C4-2B (cell line): ENCODE measurements around the gene PRKAB1.

Source experiments
- H3K27ac ChIP-seq: fragments of 450-650 bp; 2 replicates; pipeline ENCODE4 v1.5.1; 2017
- ZFX ChIP-seq: fragments of 450-650 bp; IDR thresholded peaks from 2 replicates; pipeline ENCODE4 v1.6.1; 2017
- TF ChIP-seq, protein P1 (sequence below): fragments of 450-650 bp; conservative IDR thresholded peaks from 2 replicates; pipeline ENCODE4 v1.5.1; 2017; ENCODE audit warnings: mild to moderate bottlenecking

Gene PRKAB1

DNA sequence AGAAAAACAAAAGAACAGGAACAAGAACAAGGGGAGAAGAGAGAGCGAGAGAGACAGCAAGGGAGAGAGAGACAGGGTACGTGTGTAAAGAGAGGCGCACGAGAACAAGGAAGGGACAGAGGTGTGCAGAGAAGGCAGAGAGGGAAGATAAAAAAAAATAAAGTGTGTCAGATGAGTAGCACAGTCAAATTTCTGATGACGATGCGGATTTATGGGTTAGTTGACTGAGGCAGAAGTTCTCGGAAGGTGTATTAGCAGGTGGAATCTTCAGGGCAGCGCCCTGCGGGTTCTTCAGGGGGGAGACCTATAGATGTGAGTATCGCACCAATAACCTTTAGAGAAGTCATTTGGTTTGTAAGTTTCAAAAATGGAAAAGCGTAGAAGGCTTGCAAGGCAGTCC, 44.8 kb downstream of the PRKAB1 start:
- no peak for TF ChIP-seq ZFX
- TF ChIP-seq, protein P1, sequence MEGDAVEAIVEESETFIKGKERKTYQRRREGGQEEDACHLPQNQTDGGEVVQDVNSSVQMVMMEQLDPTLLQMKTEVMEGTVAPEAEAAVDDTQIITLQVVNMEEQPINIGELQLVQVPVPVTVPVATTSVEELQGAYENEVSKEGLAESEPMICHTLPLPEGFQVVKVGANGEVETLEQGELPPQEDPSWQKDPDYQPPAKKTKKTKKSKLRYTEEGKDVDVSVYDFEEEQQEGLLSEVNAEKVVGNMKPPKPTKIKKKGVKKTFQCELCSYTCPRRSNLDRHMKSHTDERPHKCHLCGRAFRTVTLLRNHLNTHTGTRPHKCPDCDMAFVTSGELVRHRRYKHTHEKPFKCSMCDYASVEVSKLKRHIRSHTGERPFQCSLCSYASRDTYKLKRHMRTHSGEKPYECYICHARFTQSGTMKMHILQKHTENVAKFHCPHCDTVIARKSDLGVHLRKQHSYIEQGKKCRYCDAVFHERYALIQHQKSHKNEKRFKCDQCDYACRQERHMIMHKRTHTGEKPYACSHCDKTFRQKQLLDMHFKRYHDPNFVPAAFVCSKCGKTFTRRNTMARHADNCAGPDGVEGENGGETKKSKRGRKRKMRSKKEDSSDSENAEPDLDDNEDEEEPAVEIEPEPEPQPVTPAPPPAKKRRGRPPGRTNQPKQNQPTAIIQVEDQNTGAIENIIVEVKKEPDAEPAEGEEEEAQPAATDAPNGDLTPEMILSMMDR: no peak

DNA sequence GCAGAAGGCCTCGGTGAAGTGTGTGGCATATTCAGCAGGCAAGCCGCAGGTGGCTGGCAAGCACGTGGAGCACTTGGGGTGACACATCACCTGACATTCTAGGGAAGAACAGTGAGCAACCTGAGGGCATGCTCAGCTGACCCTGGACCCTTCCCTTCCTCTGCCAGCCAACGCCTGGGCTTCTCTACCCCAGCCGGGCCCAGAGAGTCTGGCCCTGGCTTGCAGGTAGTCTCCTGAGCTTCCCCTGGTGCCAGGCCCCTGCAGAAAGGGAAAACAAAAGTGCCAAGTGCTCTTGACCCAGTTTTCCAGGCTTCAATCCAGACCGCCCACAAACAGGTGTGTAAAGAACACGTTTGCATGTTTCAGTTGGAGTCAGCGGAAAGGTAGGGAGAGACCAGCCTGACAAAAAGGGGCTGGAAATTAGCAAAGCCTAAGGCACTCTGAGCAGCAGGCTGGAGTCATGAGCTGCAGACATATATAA, 45.7 kb downstream of the PRKAB1 start:
- TF ChIP-seq ZFX: no peak
- TF ChIP-seq, protein P1: no peak
- H3K27ac ChIP-seq: no peak overlapping the region

More for the DNA sequence above, 44.8 kb downstream of the PRKAB1 start:
- no peak overlapping the region for H3K27ac ChIP-seq

DNA sequence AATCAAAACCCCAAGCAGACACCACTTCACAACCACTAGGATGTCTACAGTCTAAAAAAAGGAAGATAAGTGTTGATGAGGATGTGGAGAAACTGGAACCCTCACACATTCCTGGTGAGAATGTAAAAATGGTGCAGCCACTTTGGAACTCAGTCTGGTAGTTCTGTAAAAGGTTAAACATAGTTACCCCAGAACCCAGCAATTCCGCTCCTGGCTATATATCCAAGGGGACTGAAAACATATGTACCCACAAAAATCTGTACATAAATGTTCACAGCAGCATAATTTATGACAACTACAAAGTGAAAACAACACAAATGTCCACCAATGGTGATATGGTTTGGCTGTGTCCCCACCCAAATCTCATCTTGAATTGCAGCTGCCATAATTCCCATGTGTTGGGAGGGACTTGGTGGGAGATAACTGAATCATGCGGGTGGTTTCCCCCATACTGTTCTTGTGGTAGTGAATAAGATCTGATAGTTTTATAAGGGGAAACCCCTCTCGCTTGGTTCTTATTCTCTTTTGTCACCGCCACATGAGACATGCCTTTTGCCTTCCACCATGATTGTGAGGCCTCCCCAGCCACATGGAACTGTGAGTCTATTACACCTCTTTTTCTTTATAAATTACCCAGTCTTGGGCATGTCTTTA, 46.8 kb downstream of the PRKAB1 start:
- H3K27ac ChIP-seq: no peak overlapping the region
- TF ChIP-seq ZFX: no peak
- TF ChIP-seq, protein P1: no peak

DNA sequence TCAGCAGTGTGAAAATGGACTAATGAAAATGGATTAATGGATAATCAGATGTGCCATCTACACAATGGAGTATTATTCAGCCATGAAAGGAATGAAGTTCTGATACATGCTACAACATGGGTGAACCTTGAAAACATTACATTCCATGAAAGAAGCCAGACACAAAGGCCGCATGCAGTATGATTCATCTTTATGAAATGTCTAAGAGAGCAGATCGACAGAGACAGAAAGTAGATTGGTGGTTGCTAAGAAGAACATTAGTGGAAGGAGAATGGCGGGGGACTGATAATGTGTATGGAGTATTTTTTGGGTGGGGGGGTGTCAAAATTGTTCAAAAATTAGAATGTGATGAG, 47.3 kb downstream of the PRKAB1 start:
- TF ChIP-seq ZFX: no peak
- TF ChIP-seq, protein P1: no peak
- H3K27ac ChIP-seq: no peak overlapping the region

DNA sequence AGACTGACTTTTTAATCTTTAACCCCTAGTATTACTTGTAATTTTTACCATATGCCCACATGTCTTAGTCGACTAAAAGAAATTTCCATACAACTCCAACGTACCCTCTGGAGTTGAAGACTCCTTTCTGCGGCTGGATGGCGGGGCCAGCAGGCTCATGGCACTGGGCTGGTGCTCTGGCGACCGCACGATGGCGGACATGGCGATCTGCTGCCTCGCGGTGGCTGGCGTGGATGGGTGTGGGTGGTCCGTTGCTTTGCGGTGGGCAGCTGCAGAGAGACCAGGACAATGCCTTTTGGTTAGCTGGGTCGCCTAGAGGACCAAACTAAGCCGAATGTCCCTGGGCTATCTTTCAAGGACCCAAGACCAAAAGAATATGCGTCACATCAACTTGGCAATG, 50.2 kb downstream of the PRKAB1 start:
- TF ChIP-seq, protein P1: no peak
- no peak for TF ChIP-seq ZFX

DNA sequence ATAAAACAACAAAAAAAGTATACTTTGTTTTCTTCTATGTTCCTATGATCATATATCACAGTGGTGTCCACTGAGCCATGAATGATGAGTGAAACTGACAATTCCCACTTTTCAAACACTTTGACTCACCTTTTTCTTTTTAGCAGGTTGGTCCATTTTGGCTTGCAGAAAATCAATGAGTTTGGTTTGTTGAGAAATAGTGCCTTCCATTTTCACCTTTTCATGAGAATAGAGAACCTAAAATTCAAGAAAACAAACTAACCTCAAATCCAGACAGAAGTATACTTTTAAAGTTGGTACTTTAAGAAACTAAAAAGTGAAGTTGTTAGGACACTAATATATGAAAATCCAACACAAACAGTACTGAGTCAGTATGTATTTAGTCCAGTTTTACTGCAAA, 52.4 kb downstream of the PRKAB1 start:
- H3K27ac ChIP-seq: no peak overlapping the region
- no peak for TF ChIP-seq ZFX
- TF ChIP-seq, protein P1: no peak

More for the DNA sequence above, 50.2 kb downstream of the PRKAB1 start:
- H3K27ac ChIP-seq: no peak overlapping the region

DNA sequence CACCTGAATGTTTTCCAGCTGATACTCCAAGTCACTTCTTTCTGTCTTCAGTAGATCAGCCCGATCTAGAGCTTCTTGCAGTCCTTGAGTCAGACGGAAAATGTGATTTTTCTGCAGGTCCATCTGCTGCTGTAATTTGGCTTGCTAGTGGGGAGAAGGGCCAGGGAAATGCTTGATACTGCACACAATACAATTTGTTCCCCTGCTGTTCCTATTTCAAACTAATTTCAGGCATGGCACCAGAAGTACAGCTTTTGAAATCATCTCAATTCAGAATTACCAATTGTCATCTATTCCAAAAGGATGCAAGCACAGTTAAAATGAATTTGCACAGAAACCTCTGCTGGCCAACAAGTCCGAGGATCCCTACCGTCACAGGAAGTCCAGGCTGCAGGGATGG, 53.4 kb downstream of the PRKAB1 start:
- no peak overlapping the region for H3K27ac ChIP-seq
- TF ChIP-seq, protein P1: no peak
- TF ChIP-seq ZFX: no peak
